ENCODE data around the gene CLIC4. TPM values are rescaled to one million over a fixed set of nuclear protein-coding genes. Genes with fewer than 3 reads are reported as not detected.

The CLIC4 gene
- total and polyA plus RNA-seq, 2 of the 8 experiments (the other 6 are each of a cell fraction or from before 2014, with no cell fraction given): 77.5 to 293 TPM

GRCh38 chr1:24770881-24771280 is 25.6 kb downstream of the CLIC4 start:
- TF ChIP-seq, protein P1, sequence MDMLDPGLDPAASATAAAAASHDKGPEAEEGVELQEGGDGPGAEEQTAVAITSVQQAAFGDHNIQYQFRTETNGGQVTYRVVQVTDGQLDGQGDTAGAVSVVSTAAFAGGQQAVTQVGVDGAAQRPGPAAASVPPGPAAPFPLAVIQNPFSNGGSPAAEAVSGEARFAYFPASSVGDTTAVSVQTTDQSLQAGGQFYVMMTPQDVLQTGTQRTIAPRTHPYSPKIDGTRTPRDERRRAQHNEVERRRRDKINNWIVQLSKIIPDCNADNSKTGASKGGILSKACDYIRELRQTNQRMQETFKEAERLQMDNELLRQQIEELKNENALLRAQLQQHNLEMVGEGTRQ (IDR thresholded peaks at IDR 0.05; ENCODE audit: low read length): no peak
- TF ChIP-seq SIRT6 (IDR thresholded peaks at IDR 0.05; ENCODE audit: low read length): no peak
- TF ChIP-seq TAF1 (IDR thresholded peaks at IDR 0.05; ENCODE audit: low read depth, low read length): no peak
- Histone ChIP-seq H3K27me3 (replicated peaks in 1 of 4; ENCODE audit: control insufficient read depth in 3 of 4, extremely low read depth in 1 of 4, insufficient read depth in 3 of 4, low read length in 3 of 4) (no peaks in the 10 kb centered on the region), H3K18ac (ENCODE audit: extremely low read depth, low read length) (no peak overlapping the region), H3K23ac (ENCODE audit: insufficient read length) (no peak overlapping the region), H2AFZ (ENCODE audit: low read length) (no peak overlapping the region), H3K4me2 (ENCODE audit: insufficient read depth in 1 of 2, low read depth in 2 of 2, low read length in 2 of 2) (no peak overlapping the region), H3K27ac (ENCODE audit: low read depth, low read length) (no peak overlapping the region), H2BK12ac (ENCODE audit: low read depth, low read length) (no peak overlapping the region), H4K5ac (ENCODE audit: insufficient read length, low read depth, low read length) (no peak overlapping the region), H2BK15ac (ENCODE audit: low read length) (no peak overlapping the region), H2BK120ac (replicated peaks; ENCODE audit: low read depth, low read length) (no peak overlapping the region), H3K9ac (replicated peaks in 1 of 4; ENCODE audit: extremely low read depth in 1 of 4, low read depth in 3 of 4, low read length in 3 of 4) (no peak overlapping the region), H3K79me2 (ENCODE audit: control insufficient read depth in 1 of 2, insufficient read depth in 2 of 2, low read length in 2 of 2) (peaks cover 8 to 99% of the 10 kb centered on the region in 2 experiments), H3K4ac (replicated peaks; ENCODE audit: insufficient read length, low read depth, low read length) (no peak overlapping the region), H4K20me1 (replicated peaks in 1 of 2; ENCODE audit: control insufficient read depth in 1 of 2, insufficient read depth in 2 of 2, low read length in 2 of 2) (peaks cover 6 to 7% of the 10 kb centered on the region in 2 experiments), H3K9me3 (ENCODE audit: insufficient read depth in 2 of 2, low read depth in 1 of 2, low read length in 1 of 2) (no peaks in the 10 kb centered on the region), H2BK20ac (ENCODE audit: low read length) (no peak overlapping the region), H3K4me1 (replicated peaks in 1 of 4; ENCODE audit: control insufficient read depth in 3 of 4, insufficient read depth in 4 of 4, low read length in 3 of 4) (peaks cover 0 to 4% (median 0%) of the 10 kb centered on the region in 4 experiments; a peak in 3 of 7 replicates), H3K14ac (ENCODE audit: insufficient read length) (no peak overlapping the region), H2BK5ac (ENCODE audit: low read depth, low read length) (no peak overlapping the region), H3K56ac (replicated peaks; ENCODE audit: insufficient read length, low read depth, low read length) (no peak overlapping the region), H2AK5ac (ENCODE audit: low read depth, low read length) (no peak overlapping the region), H3K4me3 (ENCODE audit: extremely low read depth in 1 of 4, insufficient read depth in 2 of 4, low read depth in 3 of 4, low read length in 4 of 4) (no peak overlapping the region), H3K23me2 (ENCODE audit: low read depth, low read length) (no peaks in the 10 kb centered on the region), H4K8ac (ENCODE audit: extremely low read depth, insufficient read depth, low read length) (no peak overlapping the region), H3K79me1 (ENCODE audit: low read depth, low read length) (peaks cover 4% of the 10 kb centered on the region), H4K91ac (replicated peaks; ENCODE audit: insufficient read length, low read length) (no peak overlapping the region), H3K36me3 (ENCODE audit: control insufficient read depth in 2 of 4, insufficient read depth in 4 of 4, low read length in 3 of 4) (peaks cover 0 to 10% (median 0%) of the 10 kb centered on the region in 4 experiments; a peak in 2 of 8 replicates)
- ChIA-PET POLR2A (ENCODE audit: partially characterized antibody) (interaction anchor here (1.3 kb wide), 1 partner anchor 17 kb away, joined by 3 read pairs; no protein-coding TSS in a partner anchor), CTCF (ENCODE audit: partially characterized antibody) (interaction anchor here (1.0 to 1.8 kb wide), 3 partner anchors 9 to 83 kb away, joined by 3 to 4 read pairs (median 4); no protein-coding TSS in a partner anchor)
- 90% methylated on average over 5 of the region's 5 CpGs; no CpG with 5 or more reads in 1 of the 2 experiments for WGBS, 2 experiments (ENCODE audit: extremely low coverage in 1 of 2, insufficient coverage in 1 of 2, insufficient read length in 1 of 2, insufficient replicate concordance in 2 of 2, low coverage in 1 of 2, low lambda C conversion rate in 2 of 2, missing lambda C conversion rate in 1 of 2)
- FAIRE-seq (no peak), DNase-seq (ENCODE audit: low read depth in 1 of 2, low spot score in 2 of 2) (no peak)
